Muscle layer of colon (tissue), 2 donors: ENCODE data around the gene VWA1.

Source experiments
- H3K27ac ChIP-seq: one replicate; pipeline ENCODE4 v1.7.0; 2013; ENCODE audit warnings: low read depth, mild to moderate bottlenecking, low read length, moderate library complexity
- H3K27me3 ChIP-seq, 2 donors: one replicate each; pipeline ENCODE4 v1.7.0; 2013; ENCODE audit warnings: low read length in 2 of 2, mild to moderate bottlenecking in 2 of 2; ENCODE audit not compliant: insufficient read depth in 2 of 2, control insufficient read depth in 1 of 2
- H3K36me3 ChIP-seq: one replicate; pipeline ENCODE4 v1.7.0; 2013; ENCODE audit warnings: mild to moderate bottlenecking, low read length; ENCODE audit not compliant: insufficient read depth
- H3K4me1 ChIP-seq: one replicate; pipeline ENCODE4 v1.7.0; 2013; ENCODE audit warnings: mild to moderate bottlenecking, low read length; ENCODE audit not compliant: insufficient read depth
- H3K4me3 ChIP-seq, 2 donors: one replicate each; pipeline ENCODE4 v1.7.0; 2013; ENCODE audit warnings: low read length in 2 of 2, low read depth in 1 of 2, mild to moderate bottlenecking in 1 of 2, moderate library complexity in 1 of 2
- H3K9ac ChIP-seq: one replicate; pipeline ENCODE4 v1.7.0; 2013; ENCODE audit warnings: low read length
- H3K9me3 ChIP-seq: one replicate; pipeline ENCODE4 v1.7.0; 2013; ENCODE audit warnings: mild to moderate bottlenecking, low read length
- donor health status: abdominal sarcoma.
- donor health status: Adenocarcinoma of cecum.

The VWA1 gene, protein sequence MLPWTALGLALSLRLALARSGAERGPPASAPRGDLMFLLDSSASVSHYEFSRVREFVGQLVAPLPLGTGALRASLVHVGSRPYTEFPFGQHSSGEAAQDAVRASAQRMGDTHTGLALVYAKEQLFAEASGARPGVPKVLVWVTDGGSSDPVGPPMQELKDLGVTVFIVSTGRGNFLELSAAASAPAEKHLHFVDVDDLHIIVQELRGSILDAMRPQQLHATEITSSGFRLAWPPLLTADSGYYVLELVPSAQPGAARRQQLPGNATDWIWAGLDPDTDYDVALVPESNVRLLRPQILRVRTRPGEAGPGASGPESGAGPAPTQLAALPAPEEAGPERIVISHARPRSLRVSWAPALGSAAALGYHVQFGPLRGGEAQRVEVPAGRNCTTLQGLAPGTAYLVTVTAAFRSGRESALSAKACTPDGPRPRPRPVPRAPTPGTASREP

DNA sequence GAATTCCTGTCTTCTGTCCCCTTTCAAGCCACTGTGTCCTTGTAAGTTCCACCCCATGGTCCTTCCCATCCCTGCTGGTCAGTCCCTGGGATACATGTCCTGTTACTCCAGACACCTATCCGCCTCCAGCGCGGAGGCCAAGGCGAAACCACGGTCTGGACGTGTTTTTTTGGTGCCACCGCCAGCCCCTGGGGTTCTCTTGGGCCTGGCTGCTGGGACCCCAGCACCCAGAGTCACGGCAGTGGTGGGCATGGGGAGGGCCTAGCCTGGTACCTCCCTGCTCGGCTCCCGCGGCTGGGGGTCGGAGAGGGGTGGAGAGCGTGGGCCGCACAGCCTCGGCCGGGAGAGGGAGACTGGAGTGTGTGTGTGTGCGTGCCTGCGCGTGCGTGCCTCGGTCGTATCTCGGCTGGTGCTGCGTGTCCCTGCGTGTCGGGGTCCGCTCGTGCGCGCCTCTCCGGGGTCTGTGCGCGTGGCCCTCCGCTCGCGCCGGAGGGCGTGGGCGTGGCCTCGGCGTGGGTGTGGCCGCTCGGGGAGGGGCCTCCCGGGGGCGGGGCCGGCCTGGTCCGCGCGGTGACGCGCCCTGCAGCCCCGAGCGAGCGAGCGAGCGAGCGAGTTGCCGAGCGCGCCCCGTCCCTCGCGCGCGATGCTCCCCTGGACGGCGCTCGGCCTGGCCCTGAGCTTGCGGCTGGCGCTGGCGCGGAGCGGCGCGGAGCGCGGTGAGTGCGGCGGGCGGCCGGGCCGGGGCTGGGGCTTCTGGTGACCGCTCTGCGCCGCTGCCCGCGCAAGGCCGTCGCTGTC is at the start of gene VWA1:
Gene VWA1 (plus strand): TSS at position 585 of the 798 bp plus-strand sequence. CDS start 59 bp downstream, at position 644.
- H3K4me3 ChIP-seq, result peak within 1 kb of the TSS; percentile 52 to 74
- H3K27ac ChIP-seq, result peak within 1 kb of the TSS; percentile 94
- H3K4me1 ChIP-seq, result peaks cover 62% of the 10 kb centered on the region
- peak within 1 kb of the TSS; percentile 39 for H3K9ac ChIP-seq
- no peaks in the 10 kb centered on the region for H3K9me3 ChIP-seq
- no peaks in the 10 kb centered on the region for H3K27me3 ChIP-seq
- H3K36me3 ChIP-seq, result no peaks in the 10 kb centered on the region

DNA sequence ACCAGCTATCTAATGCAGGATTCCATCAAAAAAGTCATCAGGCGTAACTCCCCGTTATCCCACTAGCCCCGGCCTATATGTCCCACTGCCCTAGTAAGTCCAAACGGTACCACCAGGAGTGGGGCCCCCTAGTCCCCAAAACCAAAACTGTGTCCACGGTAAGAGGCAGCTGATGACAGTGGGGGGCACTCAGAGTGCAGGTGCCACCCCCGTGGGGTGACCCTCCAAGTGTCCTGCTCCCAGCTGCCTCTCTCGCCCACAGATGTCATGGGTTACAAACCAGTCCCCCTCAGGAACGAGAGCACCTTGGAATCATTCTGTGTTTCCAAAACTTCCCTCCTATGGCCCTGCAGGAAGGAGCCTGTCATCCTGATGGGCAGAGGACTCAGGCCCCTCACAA is 49.6 kb upstream of the VWA1 start:
- Histone ChIP-seq H3K4me1 (no peaks in the 10 kb centered on the region), H3K27ac (no peak overlapping the region), H3K36me3 (peaks cover 58% of the 10 kb centered on the region), H3K4me3 (no peak overlapping the region), H3K27me3 (no peaks in the 10 kb centered on the region), H3K9me3 (no peaks in the 10 kb centered on the region), H3K9ac (no peak overlapping the region)

DNA sequence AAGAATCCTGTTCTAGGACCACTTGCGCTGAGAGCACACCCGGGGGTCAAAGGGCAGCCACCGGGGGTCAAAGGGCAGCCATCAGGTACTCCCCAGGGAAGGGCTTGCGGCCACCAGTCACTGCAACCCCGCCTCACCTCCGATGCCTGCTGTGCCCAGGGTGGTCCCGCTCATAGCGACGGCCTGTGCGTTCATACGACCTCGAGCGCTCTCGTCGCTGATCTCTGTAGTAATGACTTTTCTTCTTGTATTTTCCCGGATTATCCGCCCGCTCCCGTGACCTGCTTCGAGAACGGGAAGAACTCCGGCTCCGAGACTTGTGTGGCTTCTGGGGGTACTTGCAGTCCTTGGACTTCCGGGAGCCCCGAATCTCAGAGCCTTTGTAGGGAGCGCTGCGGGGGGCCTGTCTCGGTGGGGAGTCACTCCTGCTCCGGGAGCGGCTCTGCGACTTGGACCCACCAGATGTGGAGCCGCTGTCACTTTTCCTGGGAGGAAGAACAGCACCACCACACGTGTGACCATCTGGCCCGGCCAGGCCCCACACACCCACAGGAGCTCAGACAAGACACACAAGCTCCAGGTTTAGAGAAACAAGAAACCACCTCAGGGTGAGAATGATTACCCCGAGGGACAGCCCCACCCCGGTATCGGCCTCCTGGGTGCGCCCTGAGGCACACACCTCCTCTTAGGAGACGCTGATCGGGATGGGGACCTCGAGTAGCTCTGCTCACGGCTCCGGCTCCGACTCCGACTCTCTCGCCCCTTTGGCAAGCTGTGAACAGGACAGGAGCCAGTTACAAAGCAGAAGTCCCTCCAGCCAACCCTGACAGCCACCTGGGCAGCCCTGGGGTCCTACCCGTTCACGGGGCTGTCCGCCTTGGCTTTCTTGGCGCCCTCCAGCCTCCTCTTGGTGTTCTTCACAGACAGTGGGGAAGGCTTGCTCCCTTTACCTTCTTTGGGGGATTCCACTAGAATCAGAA is 48.1 kb upstream of the VWA1 start:
- Histone ChIP-seq H3K36me3 (peaks cover 65% of the 10 kb centered on the region), H3K9ac (no peak overlapping the region), H3K27ac (no peak overlapping the region), H3K9me3 (no peaks in the 10 kb centered on the region), H3K4me3 (no peak overlapping the region), H3K4me1 (no peaks in the 10 kb centered on the region), H3K27me3 (no peaks in the 10 kb centered on the region)

DNA sequence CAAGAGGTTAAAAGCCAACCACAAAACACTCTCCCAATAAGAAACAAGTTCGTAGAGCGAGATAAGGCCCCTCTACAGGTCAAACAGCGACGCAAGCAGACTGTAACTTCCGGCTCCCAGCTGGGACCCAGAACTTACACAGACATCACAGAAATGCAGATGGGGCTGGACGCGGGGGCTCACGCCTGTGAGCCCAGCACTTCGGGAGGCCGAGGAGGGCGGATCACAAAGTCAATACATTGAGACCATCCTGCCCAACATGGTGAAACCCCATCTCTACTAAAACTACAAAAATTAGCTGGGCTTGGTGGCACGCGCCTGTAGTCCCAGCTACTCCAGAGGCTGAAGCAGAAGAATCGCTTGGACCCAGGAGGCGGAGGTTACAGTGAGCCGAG is 47.4 kb upstream of the VWA1 start:
- peaks cover 72% of the 10 kb centered on the region for H3K36me3 ChIP-seq
- H3K4me3 ChIP-seq, result no peak overlapping the region
- no peak overlapping the region for H3K9ac ChIP-seq
- H3K4me1 ChIP-seq, result no peaks in the 10 kb centered on the region
- no peak overlapping the region for H3K27ac ChIP-seq
- no peaks in the 10 kb centered on the region for H3K9me3 ChIP-seq
- no peaks in the 10 kb centered on the region for H3K27me3 ChIP-seq

DNA sequence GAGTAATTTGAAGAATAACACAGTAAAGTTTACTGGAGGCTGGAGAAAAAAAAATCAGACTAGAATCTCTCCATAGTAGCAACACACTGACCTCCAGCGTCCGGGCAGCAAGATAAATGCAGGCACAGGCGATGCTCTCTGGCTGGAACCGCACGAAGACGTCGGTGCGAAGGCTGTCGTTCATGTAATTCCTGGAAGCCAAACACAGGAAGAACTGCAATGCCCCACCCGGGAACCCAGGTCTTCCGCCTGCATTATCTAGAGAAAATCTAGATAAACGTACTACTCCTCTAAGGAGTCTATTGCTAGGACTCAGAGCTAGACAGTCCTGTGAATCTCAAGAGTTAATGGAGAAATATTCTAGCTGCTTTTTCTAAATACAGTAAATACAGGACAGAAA is 44.8 kb upstream of the VWA1 start:
- Histone ChIP-seq H3K9ac (no peak overlapping the region), H3K4me1 (no peaks in the 10 kb centered on the region)

DNA sequence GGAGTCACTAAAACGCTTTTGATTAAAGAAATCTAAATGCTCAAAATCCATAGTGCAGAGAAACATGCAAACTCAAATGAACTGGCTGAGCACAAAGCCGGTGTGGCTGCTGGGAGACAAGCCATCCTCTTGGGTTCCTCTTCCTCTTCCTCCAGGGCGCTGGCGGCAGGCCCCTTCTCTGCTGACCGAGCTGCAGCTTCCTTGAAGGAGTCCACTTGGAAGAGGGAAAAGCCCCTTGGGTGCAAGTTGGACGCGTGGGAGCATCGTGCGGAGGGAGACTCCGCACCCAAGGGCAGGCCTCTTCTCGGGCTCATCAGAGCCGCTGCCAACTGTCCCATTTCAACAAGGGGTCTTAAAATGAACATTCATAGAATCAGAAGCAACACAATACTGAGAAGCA is 44.3 kb upstream of the VWA1 start:
- Histone ChIP-seq H3K4me1 (no peaks in the 10 kb centered on the region), H3K9me3 (no peaks in the 10 kb centered on the region), H3K27ac (no peak overlapping the region), H3K36me3 (peaks cover 93% of the 10 kb centered on the region), H3K9ac (no peak overlapping the region), H3K27me3 (no peaks in the 10 kb centered on the region), H3K4me3 (no peak overlapping the region)

More for the DNA sequence above, 44.8 kb upstream of the VWA1 start:
- H3K36me3 ChIP-seq, result peaks cover 96% of the 10 kb centered on the region
- H3K27me3 ChIP-seq, result no peaks in the 10 kb centered on the region
- H3K9me3 ChIP-seq, result no peaks in the 10 kb centered on the region
- no peak overlapping the region for H3K4me3 ChIP-seq
- H3K27ac ChIP-seq, result no peak overlapping the region

DNA sequence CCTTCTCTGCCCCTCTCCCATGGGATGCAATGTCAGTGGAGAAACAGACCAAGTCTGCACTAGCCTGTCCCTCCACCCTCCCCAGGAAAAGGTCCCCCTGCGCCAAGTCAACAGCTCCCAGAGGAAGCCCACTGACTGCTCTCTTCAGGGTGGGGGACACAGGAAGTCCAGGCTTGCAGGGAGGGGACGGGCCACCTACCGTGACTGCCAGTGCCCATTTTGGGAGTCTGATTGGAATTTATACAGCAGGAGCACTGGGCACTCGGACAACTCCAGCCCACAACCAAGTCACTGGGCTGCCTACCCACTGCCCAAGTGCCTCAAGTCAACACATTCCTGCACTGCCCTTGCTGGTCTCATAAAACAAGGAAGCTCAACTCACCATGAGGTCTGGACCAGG is 42.5 kb upstream of the VWA1 start:
- Histone ChIP-seq H3K4me3 (no peak overlapping the region), H3K9me3 (no peaks in the 10 kb centered on the region), H3K9ac (no peak overlapping the region), H3K36me3 (peaks cover 87% of the 10 kb centered on the region), H3K27me3 (no peaks in the 10 kb centered on the region), H3K4me1 (peaks cover 9% of the 10 kb centered on the region), H3K27ac (no peak overlapping the region)

DNA sequence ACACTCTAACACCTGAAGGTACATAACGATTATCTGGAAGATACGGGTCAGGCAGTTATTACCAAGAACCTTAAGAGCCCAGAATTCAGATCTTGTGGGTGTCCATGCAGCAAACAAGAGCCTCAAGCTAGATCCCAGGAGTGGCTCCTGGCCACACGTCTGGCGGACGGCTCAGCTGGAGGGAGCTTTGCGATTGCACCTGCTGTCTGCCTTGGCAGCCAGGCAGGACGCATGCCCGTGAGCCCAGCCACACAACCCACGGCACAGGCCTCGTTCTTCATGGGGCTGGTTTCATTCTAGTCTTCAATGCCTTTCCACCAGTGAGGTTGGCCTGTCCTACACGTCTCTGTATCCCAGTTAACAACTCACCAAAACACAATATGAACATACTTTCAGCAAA is 42.1 kb upstream of the VWA1 start:
- no peak overlapping the region for H3K27ac ChIP-seq
- H3K36me3 ChIP-seq, result peaks cover 85% of the 10 kb centered on the region
- no peaks in the 10 kb centered on the region for H3K9me3 ChIP-seq
- peaks cover 13% of the 10 kb centered on the region for H3K4me1 ChIP-seq
- H3K27me3 ChIP-seq, result no peaks in the 10 kb centered on the region
- no peak overlapping the region for H3K9ac ChIP-seq
- no peak overlapping the region for H3K4me3 ChIP-seq

DNA sequence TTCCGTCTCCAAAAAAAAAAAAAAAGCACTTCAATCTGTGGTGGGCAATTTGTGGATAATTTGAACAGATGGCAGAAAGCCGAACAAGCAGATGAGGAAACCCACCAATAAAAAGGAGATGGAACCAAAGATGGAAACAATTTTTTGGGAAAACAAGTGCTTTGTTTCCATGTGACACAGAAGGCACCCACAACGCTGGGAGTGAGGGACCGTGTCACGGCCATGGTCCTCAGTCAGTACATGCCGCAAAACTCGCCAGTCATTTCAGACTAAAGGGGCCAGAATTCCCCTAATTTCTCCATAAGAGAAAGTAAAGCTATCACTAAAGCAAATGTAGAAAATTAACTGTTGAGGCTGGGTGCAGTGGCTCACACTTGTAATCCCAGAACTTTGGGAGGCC is 41.4 kb upstream of the VWA1 start:
- Histone ChIP-seq H3K27me3 (no peaks in the 10 kb centered on the region), H3K4me1 (peaks cover 15% of the 10 kb centered on the region), H3K9ac (no peak overlapping the region), H3K27ac (no peak overlapping the region), H3K4me3 (no peak overlapping the region), H3K36me3 (peaks cover 80% of the 10 kb centered on the region), H3K9me3 (no peaks in the 10 kb centered on the region)

DNA sequence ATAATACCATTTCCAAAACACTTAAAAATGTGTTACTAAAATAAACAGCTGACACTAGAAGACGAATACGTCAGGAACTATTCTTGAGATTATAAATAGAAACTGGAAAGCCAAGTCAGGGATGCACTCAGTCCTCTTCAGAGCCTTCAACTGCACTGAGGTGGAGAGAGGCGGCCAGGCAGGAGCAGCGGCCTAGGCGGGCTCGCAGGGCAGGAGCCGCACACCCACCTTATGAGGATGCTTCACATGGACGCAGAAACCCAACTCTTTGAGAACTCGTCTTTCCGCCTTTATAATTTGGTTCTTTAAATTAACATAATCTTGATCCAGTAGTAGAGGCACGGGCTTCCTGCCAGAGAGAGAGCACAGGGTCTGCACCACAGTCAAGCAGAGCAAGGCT is 40.3 kb upstream of the VWA1 start:
- no peaks in the 10 kb centered on the region for H3K27me3 ChIP-seq
- no peak overlapping the region for H3K4me3 ChIP-seq
- no peaks in the 10 kb centered on the region for H3K9me3 ChIP-seq
- peaks cover 69% of the 10 kb centered on the region for H3K36me3 ChIP-seq
- H3K4me1 ChIP-seq, result peaks cover 19% of the 10 kb centered on the region
- no peak overlapping the region for H3K27ac ChIP-seq
- H3K9ac ChIP-seq, result no peak overlapping the region
